Adrenal gland (tissue), 12 donors: ENCODE results near the gene CAMK1. TPM values are rescaled to one million over a fixed set of nuclear protein-coding genes. Genes with fewer than 3 reads are reported as not detected.

Experiments used
- DNase-seq, 7 donors: peaks; one replicate each; pipeline ENCODE4 v3.0.0-alpha.2; 2019 to 2020
- H3K27ac ChIP-seq, 5 donors: fragments of 200-600 bp; sonication (generic) in 4 of 5; 1 replicate in 3 of 5; 2 replicates in 2 of 5; pipeline versions ENCODE4 v1.5.1 to v1.8.0; 2016 to 2020; ENCODE audit warnings: mild to moderate bottlenecking in 1 of 5
- H3K27me3 ChIP-seq: fragments of 200-600 bp; 2 replicates; pipeline ENCODE4 v1.8.0; 2021
- H3K36me3 ChIP-seq, 2 donors: fragments of 200-600 bp; replicated peaks in 1 of 2; 1 replicate in 1 of 2; 2 replicates in 1 of 2; pipeline versions ENCODE4 v1.5.1 to v1.8.0; 2018 to 2022
- H3K4me1 ChIP-seq, 2 donors: fragments of 200-600 bp; replicated peaks in 1 of 2; 1 replicate in 1 of 2; 2 replicates in 1 of 2; pipeline versions ENCODE4 v1.5.1 to v1.8.0; 2018 to 2021
- H3K4me3 ChIP-seq, 4 donors: fragments of 200-600 bp; sonication (generic) in 3 of 4; one replicate each; pipeline ENCODE4 v1.5.1; 2016 to 2018
- H3K9me3 ChIP-seq, 3 donors: fragments of 200-600 bp; sonication (generic) in 1 of 3; replicated peaks in 1 of 3; 1 replicate in 2 of 3; 2 replicates in 1 of 3; pipeline versions ENCODE4 v1.5.1 to v1.8.0; 2016 to 2021
- CTCF ChIP-seq, 6 experiments: fragments of 450-650 bp in 4 of 6; fragments of 200-600 bp in 2 of 6; sonication (generic) in 1 of 6; IDR thresholded peaks; 1 replicate in 5 of 6; 2 replicates in 1 of 6; pipeline versions ENCODE4 v1.5.1 to v1.8.0; 2016 to 2021; ENCODE audit warnings: antibody characterized with exemption in 6 of 6, mild to moderate bottlenecking in 2 of 6, moderate library complexity in 1 of 6
- POLR2A ChIP-seq, 2 donors: fragments of 450-650 bp; IDR thresholded peaks; one replicate each; pipeline ENCODE4 v1.6.1; 2017; ENCODE audit warnings: antibody characterized with exemption in 2 of 2, mild to moderate bottlenecking in 2 of 2, moderate library complexity in 1 of 2
- WGBS, 4 donors: extraction: QIAGEN DNeasy Blood & Tissue Kit in 2 of 4; methylation state at CpG; one replicate each; pipeline versions ENCODE4 v1.1.5 to v1.1.7; 2013 to 2017; 5-methylcytosine and 5-hydroxymethylcytosine counted together
- intact Hi-C, 2 donors: fragments of 100-400 bp; cut with DNase I; formaldehyde crosslinking; loops; one replicate each; pipeline versions ENCODE4 v1.14.1 to v1.15.0; 2022 to 2023
- polyA plus RNA-seq, 3 donors: library from polyadenylated mRNA; stranded (reverse); fragments of 200-250 nt in 2 of 3; fragments of 350-450 nt in 1 of 3; fragmentation: Illumina TruSeq in 1 of 3; extraction: RNeasy Lipid Tissue Mini Kit (QIAGEN cat#74804) in 1 of 3; gene quantifications; one replicate each; pipeline ENCODE4 v1.2.3, GENCODE V29; 2013 to 2014
- total RNA-seq, 9 donors: library from RNA; depleted of rRNA in 4 of 9; stranded (reverse); fragments of >200 nt in 4 of 9; fragments of 120-200 nt in 1 of 9; fragmentation: NEBNext Ultra II Directional in 1 of 9; extraction: Animal tissue kit (Norgen Biotek cat#: 25700) in 1 of 9; gene quantifications; one replicate each; pipeline versions ENCODE4 v1.1.0 to v1.2.4, GENCODE V29; 2013 to 2023
- donor health status: healthy with polysubstance abuse.
- donor health status: Bipolar disorder and iron deficiency.
- donor health status: DM: yes; HTN: yes; CAD: no.
- donor health status: DM: no; HTN: no; CAD: no.
- donor health status: DM: no; HTN: no; CAD: no.
- donor health status: DM: yes; HTN: yes; CAD: no.

The CAMK1 gene
- total and polyA plus RNA-seq, 12 donors = 12.7 to 281 (median 176) TPM

GRCh38 chr3:9721700-9722060 is 48.1 kb downstream of the CAMK1 start:
- no peak overlapping the region for H3K27ac ChIP-seq
- H3K4me3 ChIP-seq = no peak overlapping the region
- intact Hi-C loops = loop anchor here (10.0 kb wide), 2 partner anchors 217 to 223 kb away; no protein-coding TSS in a partner anchor
- no peaks in the 10 kb centered on the region for H3K4me1 ChIP-seq
- H3K27me3 ChIP-seq = no peaks in the 10 kb centered on the region
- WGBS, 4 donors = 77 to 89% (median 84%) methylated on average over 2 of the region's 2 CpGs
- H3K36me3 ChIP-seq = no peaks in the 10 kb centered on the region
- TF ChIP-seq CTCF (IDR thresholded peaks at IDR 0.05) = no peak
- no peak for TF ChIP-seq POLR2A (IDR thresholded peaks at IDR 0.05)
- no peak for DNase-seq
- no peaks in the 10 kb centered on the region for H3K9me3 ChIP-seq

- Histone ChIP-seq H3K27me3 (no peaks in the 10 kb centered on the region), H3K27ac (no peak overlapping the region)
- 47 to 52% (median 50%) methylated on average over 7 of the region's 7 CpGs for WGBS, 4 donors
Observed at GRCh38 chr3:9721015-9721699, 48.6 kb downstream of the CAMK1 start.

GRCh38 chr3:9718118-9718517 is 51.6 kb downstream of the CAMK1 start:
- Histone ChIP-seq H3K36me3 (no peaks in the 10 kb centered on the region), H3K27ac (no peak overlapping the region), H3K4me3 (no peak overlapping the region), H3K9me3 (no peaks in the 10 kb centered on the region), H3K27me3 (no peaks in the 10 kb centered on the region), H3K4me1 (peaks cover 4 to 10% of the 10 kb centered on the region in 2 donors)
- DNase-seq = no peak
- WGBS, 4 donors = 77 to 87% (median 82%) methylated on average over 4 of the region's 4 CpGs
- no peak for TF ChIP-seq POLR2A (IDR thresholded peaks at IDR 0.05)
- no peak for TF ChIP-seq CTCF (IDR thresholded peaks at IDR 0.05)
- intact Hi-C loops = no loop called here

More at GRCh38 chr3:9721015-9721699, 48.6 kb downstream of the CAMK1 start:
- Histone ChIP-seq H3K36me3 (no peaks in the 10 kb centered on the region), H3K9me3 (no peaks in the 10 kb centered on the region), H3K4me1 (peaks cover 1 to 4% of the 10 kb centered on the region in 2 donors), H3K4me3 (no peak overlapping the region)
- no peak for TF ChIP-seq POLR2A (IDR thresholded peaks at IDR 0.05)
- TF ChIP-seq CTCF (IDR thresholded peaks at IDR 0.05) = no peak
- intact Hi-C loops = loop anchor here (10.0 kb wide), 2 partner anchors 216 to 224 kb away; no protein-coding TSS in a partner anchor
- no peak for DNase-seq

GRCh38 chr3:9717563-9717962 is 52.2 kb downstream of the CAMK1 start:
- no peaks in the 10 kb centered on the region for H3K36me3 ChIP-seq
- DNase-seq = no peak

More at GRCh38 chr3:9717563-9717962, 52.2 kb downstream of the CAMK1 start:
- no peaks in the 10 kb centered on the region for H3K27me3 ChIP-seq
- WGBS, 4 donors = 84 to 94% (median 88%) methylated on average over 1 of the region's 1 CpG
- peaks cover 4 to 10% of the 10 kb centered on the region in 2 donors for H3K4me1 ChIP-seq
- no peaks in the 10 kb centered on the region for H3K9me3 ChIP-seq
- H3K4me3 ChIP-seq = no peak overlapping the region
- TF ChIP-seq POLR2A (IDR thresholded peaks at IDR 0.05) (no peak), CTCF (IDR thresholded peaks at IDR 0.05) (no peak)
- intact Hi-C loops = no loop called here
- no peak overlapping the region for H3K27ac ChIP-seq
